Coronary artery (tissue), 2 donors: Measurements from ENCODE around the gene NDUFS3.
A peak's percentile ranks its signal among the peaks of the same experiment; 100 is the strongest.

ENCODE experiments used
- DNase-seq: peaks from one replicate; pipeline ENCODE4 v3.0.0-alpha.2; 2017; ENCODE audit warnings: low spot score
- H3K27ac ChIP-seq, 2 donors: fragments of 200-600 bp; sonication (generic); one replicate each; pipeline ENCODE4 v1.5.1; 2016 to 2019
- H3K4me3 ChIP-seq: fragments of 200-600 bp; sonication (generic); 2 replicates; pipeline ENCODE4 v1.5.1; 2016; ENCODE audit warnings: mild to moderate bottlenecking, moderate library complexity
- CTCF ChIP-seq: fragments of 200-600 bp; sonication (generic); IDR thresholded peaks from one replicate; pipeline ENCODE4 v1.5.1; 2019; ENCODE audit warnings: antibody characterized with exemption

The NDUFS3 gene

GRCh38 chr11:47592251-47592650 lies 13.4 kb downstream of the NDUFS3 start:
- no peak for DNase-seq
- H3K4me3 ChIP-seq = no peak overlapping the region
- TF ChIP-seq CTCF = no peak
- H3K27ac ChIP-seq = no peak overlapping the region

- no peak for TF ChIP-seq CTCF
- DNase-seq = no peak
- Histone ChIP-seq H3K27ac (no peak overlapping the region), H3K4me3 (no peak overlapping the region)
These were observed 14.1 kb downstream of the NDUFS3 start for GRCh38 chr11:47592970-47593369.

GRCh38 chr11:47593492-47593933 lies 14.6 kb downstream of the NDUFS3 start:
- no peak for TF ChIP-seq CTCF
- Histone ChIP-seq H3K27ac (no peak overlapping the region), H3K4me3 (peak overlapping the region; percentile 68)
- no peak for DNase-seq

- no peak for DNase-seq
- TF ChIP-seq CTCF = no peak
- H3K4me3 ChIP-seq = peak within 1 kb of the TSS; percentile 68
- H3K27ac ChIP-seq = no peak within 1 kb of the TSS
These were observed 15.3 kb downstream of the NDUFS3 start, which contains the start of gene C1QTNF4 for GRCh38 chr11:47593934-47594855. Gene C1QTNF4 (minus strand): TSS chr11:47594411. CDS start chr11:47590810, 3,601 bp downstream.

GRCh38 chr11:47595029-47595428 lies 16.2 kb downstream of the NDUFS3 start:
- no peak for TF ChIP-seq CTCF
- Histone ChIP-seq H3K27ac (no peak overlapping the region), H3K4me3 (no peak overlapping the region)
- no peak for DNase-seq

- TF ChIP-seq CTCF = no peak
- no peak for DNase-seq
- Histone ChIP-seq H3K4me3 (no peak overlapping the region), H3K27ac (no peak overlapping the region)
These were observed 17.1 kb downstream of the NDUFS3 start for GRCh38 chr11:47595967-47596366.

- no peak for DNase-seq
- Histone ChIP-seq H3K4me3 (no peak overlapping the region), H3K27ac (no peak overlapping the region)
- TF ChIP-seq CTCF = no peak
These were observed 21.0 kb downstream of the NDUFS3 start for GRCh38 chr11:47599902-47600301.
